IMR-90 (cell line): Measurements from ENCODE around the gene CCDC83. TPM values are rescaled to one million over a fixed set of nuclear protein-coding genes. Genes with fewer than 3 reads are reported as not detected.

ENCODE experiments used
- ATAC-seq: fragments of 200-7000 bp; cut with Tn5 transposase; 2 replicates; pipeline ENCODE4 v1.9.1; 2020; ENCODE audit warnings: low read depth, mild to moderate bottlenecking, moderate library complexity
- BruUV-seq: library from RNA; stranded (reverse); fragments of 400-500 nt; replicated peaks from 2 replicates; lab custom pipeline; 2021; lab: Mats Ljungman, UMichigan
- CTCF ChIA-PET: fragments of 300-600 bp; formaldehyde crosslinking; extraction: SDS; loops from one replicate; lab custom pipeline; 2021; ENCODE audit warnings: antibody characterized with exemption; lab: Yijun Ruan, JAX
- POLR2A ChIA-PET: fragments of 300-600 bp; sonication (Branson Sonifier 250); formaldehyde crosslinking; loops from one replicate; lab custom pipeline; 2022; ENCODE audit warnings: antibody characterized with exemption; ENCODE audit not compliant: unreplicated experiment; lab: Charles Lee
- DNase-seq: peaks from one replicate; pipeline ENCODE4 v3.0.0; 2013
- H2AFZ ChIP-seq: replicated peaks from 2 replicates; pipeline ENCODE3; 2013; ENCODE audit warnings: low read length, mild to moderate bottlenecking; ENCODE audit not compliant: poor library complexity
- H2AK5ac ChIP-seq: 2 replicates; pipeline ENCODE4 v1.6.1; 2013; ENCODE audit warnings: low read depth, low read length, inconsistent platforms
- H2AK9ac ChIP-seq: replicated peaks from 2 replicates; pipeline ENCODE3; 2013; ENCODE audit warnings: mild to moderate bottlenecking, low read depth, low read length, moderate library complexity; ENCODE audit not compliant: poor library complexity
- H2BK120ac ChIP-seq: 2 replicates; pipeline ENCODE4 v1.6.1; 2013; ENCODE audit warnings: low read depth, low read length, inconsistent platforms
- H2BK15ac ChIP-seq: 3 replicates; pipeline ENCODE4 v1.6.1; 2013; ENCODE audit warnings: low read depth, low read length, inconsistent platforms
- H2BK20ac ChIP-seq: 2 replicates; pipeline ENCODE4 v1.6.1; 2013; ENCODE audit warnings: low read depth, mild to moderate bottlenecking, inconsistent platforms, low read length, moderate library complexity
- H2BK5ac ChIP-seq: 2 replicates; pipeline ENCODE4 v1.6.1; 2013; ENCODE audit warnings: mild to moderate bottlenecking, low read depth, low read length, inconsistent platforms; ENCODE audit not compliant: poor library complexity, severe bottlenecking
- H3K14ac ChIP-seq: replicated peaks from 2 replicates; pipeline ENCODE4 v1.6.1; 2013; ENCODE audit warnings: low read depth, low read length, inconsistent platforms
- H3K18ac ChIP-seq: 2 replicates; pipeline ENCODE4 v1.6.1; 2013; ENCODE audit warnings: low read depth, low read length, control low read depth
- H3K23ac ChIP-seq: 2 replicates; pipeline ENCODE4 v1.6.1; 2013; ENCODE audit warnings: low read depth, low read length, inconsistent platforms
- H3K27ac ChIP-seq: 2 replicates; pipeline ENCODE4 v1.5.1; 2013; ENCODE audit warnings: mild to moderate bottlenecking, control low read depth, low read length; ENCODE audit not compliant: insufficient read depth
- H3K27me3 ChIP-seq: 2 replicates; pipeline ENCODE4 v1.6.1; 2013; ENCODE audit warnings: low read length; ENCODE audit not compliant: control insufficient read depth, insufficient read depth
- H3K36me3 ChIP-seq: 2 replicates; pipeline ENCODE4 v1.6.1; 2013; ENCODE audit warnings: low read length, mixed read lengths; ENCODE audit not compliant: control insufficient read depth, insufficient read depth
- H3K4ac ChIP-seq: 2 replicates; pipeline ENCODE4 v1.6.1; 2013; ENCODE audit warnings: low read depth, low read length, inconsistent platforms
- H3K4me1 ChIP-seq: 2 replicates; pipeline ENCODE4 v1.6.1; 2013; ENCODE audit warnings: low read length, mixed read lengths; ENCODE audit not compliant: control insufficient read depth, insufficient read depth
- H3K4me2 ChIP-seq: 2 replicates; pipeline ENCODE4 v1.6.1; 2013; ENCODE audit warnings: low read depth, mild to moderate bottlenecking, control low read depth, low read length, moderate library complexity
- H3K4me3 ChIP-seq: 2 replicates; pipeline ENCODE4 v1.5.1; 2013; ENCODE audit warnings: low read depth, mild to moderate bottlenecking, control low read depth, low read length, moderate library complexity; ENCODE audit not compliant: insufficient read depth
- H3K56ac ChIP-seq: 2 replicates; pipeline ENCODE4 v1.6.1; 2013; ENCODE audit warnings: low read length, inconsistent platforms; ENCODE audit not compliant: insufficient read depth; ENCODE audit errors: extremely low read depth
- H3K79me1 ChIP-seq, 2 experiments: 2 replicates each; pipeline ENCODE4 v1.6.1; 2013; ENCODE audit warnings: low read length in 2 of 2, inconsistent platforms in 1 of 2, low read depth in 1 of 2
- H3K9ac ChIP-seq: 2 replicates; pipeline ENCODE4 v1.6.1; 2013; ENCODE audit warnings: low read depth, low read length, control low read depth
- H3K9me1 ChIP-seq: 2 replicates; pipeline ENCODE4 v1.6.1; 2013; ENCODE audit warnings: low read length, inconsistent platforms; ENCODE audit not compliant: insufficient read depth
- H3K9me3 ChIP-seq: 2 replicates; pipeline ENCODE4 v1.6.1; 2013; ENCODE audit warnings: low read length; ENCODE audit not compliant: control insufficient read depth, insufficient read depth
- H4K20me1 ChIP-seq: 2 replicates; pipeline ENCODE4 v1.6.1; 2013; ENCODE audit warnings: low read length, inconsistent platforms; ENCODE audit not compliant: insufficient read depth
- H4K5ac ChIP-seq: 2 replicates; pipeline ENCODE4 v1.6.1; 2013; ENCODE audit warnings: mild to moderate bottlenecking, low read depth, low read length, control low read depth
- H4K8ac ChIP-seq, 2 experiments: 2 replicates each; pipeline ENCODE4 v1.6.1; 2013; ENCODE audit warnings: low read depth in 2 of 2, low read length in 2 of 2, control low read depth in 1 of 2, inconsistent platforms in 1 of 2
- H4K91ac ChIP-seq: 2 replicates; pipeline ENCODE4 v1.6.1; 2013; ENCODE audit warnings: low read depth, low read length, inconsistent platforms; ENCODE audit not compliant: insufficient read depth
- BHLHE40 ChIP-seq: fragments of 150-350 bp; IDR thresholded peaks from 2 replicates; pipeline ENCODE4 v1.6.1; 2016; ENCODE audit warnings: mild to moderate bottlenecking, low read depth, low read length
- CEBPB ChIP-seq: IDR thresholded peaks from 2 replicates; pipeline ENCODE4 v1.6.1; 2012; ENCODE audit warnings: low read depth, low read length, improper control_type of control experiment
- CHD1 ChIP-seq: IDR thresholded peaks from 2 replicates; pipeline ENCODE4 v1.6.1; 2012; ENCODE audit warnings: low read depth, low read length, improper control_type of control experiment
- ELK1 ChIP-seq: fragments of 150-350 bp; IDR thresholded peaks from 2 replicates; pipeline ENCODE4 v1.6.1; 2016; ENCODE audit warnings: low read depth, mild to moderate bottlenecking, low read length, moderate library complexity, borderline replicate concordance
- FOS ChIP-seq: fragments of 150-350 bp; IDR thresholded peaks from 2 replicates; pipeline ENCODE4 v1.6.1; 2016; ENCODE audit warnings: low read depth, low read length
- MAFK ChIP-seq: IDR thresholded peaks from 2 replicates; pipeline ENCODE4 v1.6.1; 2012; ENCODE audit warnings: low read depth, low read length, improper control_type of control experiment
- MAZ ChIP-seq: IDR thresholded peaks from 2 replicates; pipeline ENCODE4 v1.6.1; 2012; ENCODE audit warnings: low read depth, mild to moderate bottlenecking, low read length, improper control_type of control experiment, moderate library complexity, borderline replicate concordance
- MXI1 ChIP-seq: IDR thresholded peaks from 2 replicates; pipeline ENCODE4 v1.6.1; 2012; ENCODE audit warnings: low read depth, mild to moderate bottlenecking, low read length, moderate library complexity, borderline replicate concordance
- NFE2L2 ChIP-seq: fragments of 150-350 bp; IDR thresholded peaks from 2 replicates; pipeline ENCODE4 v1.6.1; 2016; ENCODE audit warnings: low read depth, mild to moderate bottlenecking, low read length
- POLR2A ChIP-seq: IDR thresholded peaks from 2 replicates; pipeline ENCODE4 v1.6.1; 2012; ENCODE audit warnings: mild to moderate bottlenecking, low read depth, low read length
- RAD21 ChIP-seq: IDR thresholded peaks from 2 replicates; pipeline ENCODE4 v1.6.1; 2012; ENCODE audit warnings: low read length, improper control_type of control experiment
- RCOR1 ChIP-seq: IDR thresholded peaks from 2 replicates; pipeline ENCODE4 v1.6.1; 2012; ENCODE audit warnings: mild to moderate bottlenecking, low read length, improper control_type of control experiment; ENCODE audit not compliant: insufficient replicate concordance
- RFX5 ChIP-seq: IDR thresholded peaks from 2 replicates; pipeline ENCODE4 v1.8.0; 2012; ENCODE audit warnings: low read depth, mild to moderate bottlenecking, low read length, moderate library complexity
- SMC3 ChIP-seq: fragments of 150-350 bp; IDR thresholded peaks from 2 replicates; pipeline ENCODE4 v1.6.1; 2016; ENCODE audit warnings: low read depth, mild to moderate bottlenecking, antibody characterized with exemption, low read length, moderate library complexity
- USF2 ChIP-seq: fragments of 150-350 bp; IDR thresholded peaks from 2 replicates; pipeline ENCODE4 v1.6.1; 2017; ENCODE audit warnings: mild to moderate bottlenecking, antibody characterized with exemption, low read length, low read depth
- WGBS, 2 experiments: methylation state at CpG; one replicate each; pipeline versions ENCODE4 v1.1.5 to v1.1.7; 2013; ENCODE audit warnings: missing lambda C conversion rate in 2 of 2; ENCODE audit not compliant: insufficient read length in 1 of 2; ENCODE audit errors: extremely low coverage in 2 of 2; 5-methylcytosine and 5-hydroxymethylcytosine counted together
- dilution Hi-C: fragments of 300-500 bp; cut with HindIII; formaldehyde crosslinking; loops from one replicate; pipeline ENCODE4 v1.14.3; 2018; ENCODE audit warnings: low sequenced_read_pairs; ENCODE audit not compliant: unreplicated experiment
- in situ Hi-C: fragments of 300-500 bp; cut with MboI; formaldehyde crosslinking; loops from 3 replicates; pipeline ENCODE4 v1.14.3; 2019; ENCODE audit warnings: low sequenced_read_pairs, inconsistent platforms, mixed read lengths
- intact Hi-C: fragments of 100-400 bp; cut with micrococcal nuclease; formaldehyde crosslinking; loops from 2 replicates; pipeline ENCODE4 v1.10.0; 2022
- polyA plus RNA-seq, 3 experiments: library from polyadenylated mRNA; depleted of rRNA; stranded (reverse); fragments of >200 nt; gene quantifications; 2 replicates each; pipeline ENCODE4 v1.2.3, GENCODE V29; 2012; ENCODE audit warnings: low replicate concordance in 1 of 3
- total RNA-seq: library from RNA; depleted of rRNA; stranded (reverse); fragments of >200 nt; gene quantifications from 2 replicates; pipeline ENCODE4 v1.2.3, GENCODE V29; 2012

Gene CCDC83
- total and polyA plus RNA-seq, 2 of the 4 experiments (the other 2 are of a cell fraction): not detected

- no peak for DNase-seq
- H3K36me3 ChIP-seq: no peaks in the 10 kb centered on the region
- no peak overlapping the region for H4K91ac ChIP-seq
- H3K27me3 ChIP-seq: no peaks in the 10 kb centered on the region
- no peak overlapping the region for H3K9ac ChIP-seq
- H3K14ac ChIP-seq: no peak overlapping the region
- no peak overlapping the region for H3K4me3 ChIP-seq
- H4K8ac ChIP-seq: no peak overlapping the region
- H4K20me1 ChIP-seq: no peaks in the 10 kb centered on the region
- H2AFZ ChIP-seq: no peak overlapping the region
- H2BK120ac ChIP-seq: no peak overlapping the region
- no peak overlapping the region for H3K4me2 ChIP-seq
- H3K4me1 ChIP-seq: no peaks in the 10 kb centered on the region; the same call in 1 of the 2 replicates
- no peak overlapping the region for H2BK20ac ChIP-seq
- ChIA-PET POLR2A (no interaction called here), CTCF (no interaction called here)
- no peaks in the 10 kb centered on the region for H3K9me3 ChIP-seq
- dilution Hi-C loops: no loop called here
- H3K4ac ChIP-seq: no peak overlapping the region
- no peaks in the 10 kb centered on the region for H3K79me1 ChIP-seq
- no peak overlapping the region for H2AK9ac ChIP-seq
- no peak overlapping the region for H3K27ac ChIP-seq
- H2BK15ac ChIP-seq: no peak overlapping the region
- no peak for ATAC-seq
- H2AK5ac ChIP-seq: no peak overlapping the region
- H3K18ac ChIP-seq: no peak overlapping the region
- no CpG with 5 or more reads among the region's 3 CpGs for WGBS, 2 experiments
- no peak overlapping the region for H4K5ac ChIP-seq
- no peaks in the 10 kb centered on the region for H3K9me1 ChIP-seq
- in situ Hi-C loops: no loop called here
- H2BK5ac ChIP-seq: no peak overlapping the region
- no peak overlapping the region for H3K56ac ChIP-seq
- intact Hi-C loops: no loop called here
- BruUV-seq: no TSS peak
- no peak overlapping the region for H3K23ac ChIP-seq
- TF ChIP-seq USF2 (no peak), POLR2A (no peak), BHLHE40 (no peak), MAFK (no peak), NFE2L2 (no peak), FOS (no peak), SMC3 (no peak), ELK1 (no peak), CHD1 (no peak), RFX5 (no peak), MAZ (no peak), RCOR1 (no peak), CEBPB (no peak), RAD21 (no peak), MXI1 (no peak)
Measured at GRCh38 chr11:85896876-85897275, 41.7 kb downstream of the CCDC83 start.
